ENCODE results near the gene LTBP1.

LTBP1 gene

DNA sequence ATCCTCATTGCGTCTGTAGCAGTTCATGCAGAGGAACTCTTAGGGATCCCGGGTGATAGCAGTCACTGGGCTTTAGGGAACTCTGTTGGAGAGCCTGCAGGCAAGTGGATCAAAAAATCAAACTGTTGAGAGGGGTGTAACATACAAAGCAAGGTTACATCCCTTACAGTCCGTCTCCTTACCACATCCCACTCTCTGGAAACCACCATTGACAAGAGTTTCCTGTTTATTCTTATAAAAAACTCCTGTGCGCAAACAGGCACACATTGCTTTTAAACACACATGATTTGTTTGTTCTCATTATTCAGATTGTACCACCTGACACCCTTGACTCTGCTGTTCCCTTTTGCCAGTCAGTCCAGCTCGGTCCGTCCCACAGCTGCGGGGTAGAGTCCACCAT, 137.7 kb downstream of the LTBP1 start:
- DNase-seq = no peak

DNA sequence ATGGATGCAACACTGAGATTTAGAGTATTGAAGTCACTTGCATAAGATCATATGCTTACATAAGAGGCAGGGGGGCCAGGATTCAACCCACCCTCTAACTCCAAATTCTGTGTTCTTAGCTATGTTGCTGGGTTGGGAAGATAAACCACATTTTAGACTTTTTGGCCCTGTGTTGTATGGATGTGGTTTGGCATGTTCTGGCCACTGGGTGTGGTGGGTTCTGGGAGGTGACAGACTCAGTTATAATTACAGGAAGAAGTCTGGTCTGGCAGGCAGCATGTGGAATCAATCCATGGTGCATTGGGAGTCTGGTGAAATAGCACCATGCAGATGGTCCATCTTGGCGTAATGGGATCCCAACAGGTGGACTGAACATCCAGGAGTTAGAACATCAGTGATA, 138.9 kb downstream of the LTBP1 start:
- no peak for DNase-seq

DNA sequence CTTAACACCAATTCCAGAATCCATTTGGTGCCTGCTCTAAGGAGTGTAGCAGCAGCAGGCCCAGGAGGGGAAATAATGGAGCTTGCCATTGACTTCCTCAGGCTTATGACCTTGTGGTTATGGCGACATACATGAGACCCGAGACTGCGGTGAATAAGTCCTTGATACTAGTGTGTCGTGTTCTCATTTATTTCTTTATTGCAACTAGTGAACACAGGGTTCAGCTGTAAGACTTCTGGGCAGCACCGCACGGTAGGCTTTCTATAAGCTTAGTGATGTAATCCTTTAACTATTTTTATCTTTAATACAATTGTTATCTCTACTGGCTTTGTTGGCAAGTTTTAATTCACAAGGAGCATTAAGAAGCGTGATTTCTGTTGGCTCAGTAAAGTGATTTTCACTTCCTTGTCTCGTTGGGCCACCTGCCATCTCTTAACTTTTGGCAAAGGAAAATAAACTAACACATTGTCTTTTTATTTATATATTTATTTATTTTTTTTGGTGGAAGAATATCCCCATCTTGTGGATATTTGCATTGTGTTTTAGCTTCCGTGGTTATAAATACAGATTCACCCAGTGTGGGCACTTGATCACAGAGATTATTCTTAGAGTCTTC, 139.8 kb downstream of the LTBP1 start:
- DNase-seq = no peak

DNA sequence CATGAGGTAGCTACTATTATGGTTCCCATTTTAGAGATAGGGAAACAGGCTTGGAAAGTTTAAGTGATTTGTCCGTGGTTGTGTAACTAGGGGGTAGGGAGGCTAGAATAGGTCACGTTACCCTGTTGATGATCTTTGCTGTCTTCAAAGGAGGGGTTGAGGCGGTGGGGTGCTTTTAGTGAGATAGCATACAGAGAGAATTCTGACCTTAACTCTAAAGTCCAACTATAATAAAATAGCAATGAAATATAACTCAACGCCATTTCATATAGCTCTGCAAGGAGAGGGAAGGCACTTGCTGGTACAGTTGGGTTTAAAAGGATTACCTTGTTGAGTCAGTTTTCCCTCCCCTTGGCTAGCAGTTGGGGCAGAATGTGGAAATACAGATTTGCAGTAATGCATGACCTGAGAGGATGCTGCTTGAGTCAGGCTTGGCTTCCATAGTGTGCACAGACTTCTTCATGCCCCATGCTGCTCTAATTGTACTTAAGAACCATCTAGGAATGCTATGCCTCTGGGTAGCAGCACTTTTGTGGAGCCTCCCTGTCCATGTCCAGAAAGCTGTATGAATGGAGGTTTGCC, 143.9 kb downstream of the LTBP1 start:
- DNase-seq = no peak

DNA sequence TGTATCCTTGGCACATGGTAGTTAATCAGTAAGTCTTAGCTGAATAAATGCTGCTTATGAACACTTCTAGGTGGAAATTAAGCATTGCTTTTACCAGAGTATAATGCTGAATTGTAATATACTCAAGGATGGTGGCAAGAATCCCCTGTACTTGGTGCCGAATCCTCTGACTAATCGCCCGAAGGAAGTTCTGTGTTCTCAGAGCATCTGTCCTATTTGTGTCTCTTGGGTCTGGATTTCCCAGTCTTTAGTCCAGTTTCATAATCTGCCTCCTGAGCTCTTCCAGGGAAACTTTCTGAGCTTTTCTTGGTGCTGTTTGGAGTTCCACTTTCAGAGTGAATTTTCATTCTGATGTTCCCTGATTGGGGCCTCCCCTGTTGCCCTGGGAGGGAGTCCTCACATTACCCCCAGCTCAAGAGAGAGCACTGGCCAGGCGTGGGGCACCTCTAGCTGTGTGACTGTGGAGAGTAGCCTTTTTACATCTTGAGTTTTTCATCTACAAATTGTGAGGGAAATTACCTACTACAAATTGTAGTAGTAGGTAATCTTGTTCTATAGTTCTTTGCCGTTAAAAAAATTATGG, 144.9 kb downstream of the LTBP1 start:
- DNase-seq = no peak

DNA sequence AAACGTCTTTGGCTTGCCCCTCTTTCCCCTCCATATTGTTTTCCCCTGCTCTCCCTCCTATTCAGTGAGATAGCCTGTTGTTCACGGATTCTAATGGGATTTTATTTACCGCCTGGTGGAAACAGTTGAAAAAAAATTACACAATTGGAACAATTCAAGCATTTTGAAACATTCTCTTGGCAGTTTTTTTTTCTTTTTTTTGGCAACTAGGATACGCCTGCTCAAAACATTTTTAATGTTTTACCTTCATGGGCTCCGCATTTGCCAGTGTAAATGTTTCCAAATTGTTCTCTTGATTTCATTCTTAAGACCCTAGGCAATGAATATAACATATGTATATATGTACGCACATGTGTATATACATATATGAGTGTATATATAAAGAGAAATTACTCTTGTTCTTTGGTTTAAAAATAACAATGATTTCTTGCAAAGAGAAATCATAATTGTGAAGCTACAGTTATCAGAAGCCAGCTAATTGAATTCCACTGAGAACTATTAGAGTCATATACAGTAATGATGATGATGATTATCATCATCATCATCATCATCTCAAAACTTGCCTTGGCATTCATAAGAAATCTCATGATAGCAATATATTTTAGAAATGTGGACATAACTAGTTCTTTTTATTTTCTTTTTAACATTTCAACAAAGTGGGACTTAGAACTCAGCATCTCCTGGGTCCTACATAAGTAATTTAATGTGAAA, 146.7 kb downstream of the LTBP1 start:
- no peak for DNase-seq

DNA sequence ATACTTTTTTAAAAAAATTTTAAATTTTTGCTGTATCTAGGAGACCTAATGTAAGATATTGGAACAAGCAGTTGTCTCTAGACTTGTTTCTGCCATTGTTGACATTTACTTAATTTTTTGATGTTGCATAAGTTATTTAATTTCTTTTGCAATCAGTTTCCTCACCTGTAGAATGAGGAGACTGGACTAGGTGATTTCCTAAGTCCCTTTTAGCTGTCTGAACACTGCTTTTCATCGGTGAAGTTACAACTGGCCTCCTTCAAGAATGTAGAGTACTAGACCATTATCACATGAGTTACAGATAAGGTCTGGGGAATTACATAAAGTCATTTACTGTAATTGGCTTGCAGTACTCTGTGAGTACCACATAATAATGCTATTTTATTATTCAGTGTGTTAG, 147.6 kb downstream of the LTBP1 start:
- no peak for DNase-seq

DNA sequence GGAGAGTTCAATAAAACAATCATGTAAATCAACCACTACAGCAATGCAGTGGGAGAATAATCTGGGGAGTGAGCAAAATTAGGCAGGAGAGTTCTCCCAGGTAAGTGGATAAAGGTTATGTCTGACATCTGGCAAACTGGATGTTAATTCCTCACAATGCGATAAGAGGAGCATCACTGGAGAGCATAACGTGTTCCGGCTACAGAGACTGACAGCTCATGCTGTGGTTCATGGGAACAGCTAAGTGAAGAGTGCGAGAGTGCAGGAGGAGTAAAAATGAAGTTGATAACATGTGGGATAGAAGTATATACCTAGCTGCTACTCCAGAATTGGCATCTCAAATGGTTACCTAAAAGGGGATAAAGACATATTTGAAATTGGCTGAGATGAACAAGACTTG, 153.2 kb downstream of the LTBP1 start:
- no peak for DNase-seq

DNA sequence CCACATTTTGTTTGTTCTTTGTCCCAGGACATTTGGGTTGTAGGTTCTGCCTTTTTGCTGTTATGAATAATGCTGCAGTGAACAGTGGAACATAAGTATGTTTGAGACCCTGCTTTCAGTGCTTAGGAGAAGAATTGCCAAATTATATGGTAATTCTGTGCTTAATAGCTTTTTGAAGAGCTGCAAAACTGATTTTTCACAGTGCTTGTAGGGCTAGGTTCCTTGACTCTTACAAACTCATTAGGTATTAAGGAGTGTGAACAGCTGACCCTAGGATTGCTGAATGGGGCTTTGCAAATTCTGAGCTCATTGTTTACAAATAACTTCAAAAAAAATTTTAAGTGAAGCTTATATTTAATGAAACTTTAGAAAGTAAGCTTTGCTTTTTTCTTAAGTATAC, 154.2 kb downstream of the LTBP1 start:
- DNase-seq = no peak

DNA sequence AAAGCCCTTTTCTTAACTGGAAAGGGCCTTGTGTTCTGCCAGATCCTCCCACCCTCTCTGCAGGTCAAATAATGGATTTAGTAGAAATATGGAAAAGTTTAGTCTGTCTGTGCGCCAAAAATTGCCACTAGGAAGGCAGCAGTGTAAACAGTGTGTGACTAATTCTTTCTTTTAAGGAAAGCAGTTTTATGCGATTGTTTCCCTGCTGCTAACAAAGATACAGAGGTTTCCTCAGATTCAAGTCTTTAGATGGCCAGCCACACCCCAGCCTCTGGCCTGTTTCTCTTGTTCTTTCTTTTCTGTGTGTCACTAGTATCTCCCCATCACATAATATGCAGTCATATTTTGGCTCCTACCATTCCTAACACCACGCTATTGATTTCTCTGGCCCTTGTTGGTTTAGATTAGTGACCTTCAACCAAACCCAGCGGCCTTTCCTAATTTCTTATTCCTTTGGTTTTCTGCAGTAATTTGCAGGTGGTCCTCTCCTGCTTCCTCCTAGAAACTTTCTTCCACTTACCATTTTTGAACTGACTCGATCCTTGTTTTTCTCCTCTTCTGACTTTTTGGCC, 157.4 kb downstream of the LTBP1 start:
- DNase-seq = no peak

DNA sequence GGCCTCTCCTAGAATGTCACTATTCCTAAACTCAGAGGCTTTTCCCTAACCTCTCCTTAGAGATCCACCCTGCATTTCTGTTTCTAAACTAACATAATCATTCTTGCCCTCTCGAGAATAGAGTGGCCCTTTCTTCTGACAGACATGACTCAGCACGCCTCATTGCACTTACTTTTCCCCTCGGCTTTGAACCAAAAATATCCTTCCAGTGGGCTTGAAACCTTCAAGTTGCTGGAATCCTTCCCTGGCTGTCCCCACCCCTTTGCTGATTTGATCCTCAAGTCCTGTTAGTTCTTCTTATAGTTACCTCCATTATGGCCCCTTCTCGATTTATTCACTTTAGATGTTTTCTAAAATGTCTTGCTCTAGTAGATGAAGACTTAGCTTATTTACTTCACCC, 158.0 kb downstream of the LTBP1 start:
- no peak for DNase-seq

DNA sequence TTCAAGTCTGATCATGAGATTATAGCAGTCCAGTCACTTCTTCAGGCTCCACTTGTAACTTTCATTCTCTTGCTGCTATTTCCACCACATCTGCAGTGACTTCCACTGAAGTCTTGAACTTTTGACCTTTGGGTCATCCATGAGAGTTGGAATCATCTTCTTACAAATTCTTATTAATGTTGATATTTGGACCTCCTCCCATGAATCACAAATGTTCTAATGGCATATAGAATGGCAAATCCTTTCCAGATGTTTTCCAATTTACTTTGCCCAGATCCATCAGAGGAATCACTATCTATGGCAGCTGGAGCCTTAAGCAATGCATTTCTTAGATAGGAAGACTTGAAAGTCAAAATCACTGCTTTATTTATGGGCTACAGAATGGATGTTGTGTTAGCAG, 159.4 kb downstream of the LTBP1 start:
- DNase-seq = no peak

DNA sequence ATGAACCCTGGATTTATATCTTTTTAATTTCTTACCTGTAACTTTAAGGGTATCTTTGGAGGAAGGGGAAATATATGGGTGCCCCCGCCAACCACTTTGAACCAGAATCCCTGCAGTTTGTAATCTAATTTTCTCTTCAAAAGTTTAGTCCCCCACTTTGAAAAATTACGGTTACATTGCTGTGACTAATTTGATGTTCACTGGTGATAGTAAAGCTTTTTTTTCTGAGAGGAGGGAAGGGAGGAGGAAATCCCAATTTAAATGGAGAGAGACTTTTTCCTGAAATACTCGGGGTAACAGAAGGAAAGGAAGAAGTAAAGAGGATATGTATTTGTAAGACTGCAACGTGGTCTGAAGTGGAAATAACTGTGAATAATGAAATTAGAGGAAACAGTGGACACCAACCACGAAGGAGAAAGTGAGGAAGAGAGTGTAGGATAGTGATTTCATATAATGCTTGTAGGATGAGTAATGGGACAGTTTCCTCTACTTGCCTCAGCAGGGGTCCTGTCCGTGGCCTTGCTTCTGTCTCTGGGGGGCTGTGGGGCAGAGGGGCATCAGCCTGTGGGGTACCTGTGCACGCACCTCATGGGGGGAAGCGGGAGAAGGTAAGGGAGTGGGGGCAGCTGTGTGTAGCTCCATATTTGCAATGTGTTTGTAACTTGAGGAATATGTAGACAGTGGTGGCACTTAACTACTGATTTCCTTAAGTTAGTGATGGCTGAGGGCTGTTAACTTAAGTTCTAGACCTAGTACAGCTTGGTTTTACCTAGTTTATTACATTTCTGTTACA, 161.1 kb downstream of the LTBP1 start:
- no peak for DNase-seq

DNA sequence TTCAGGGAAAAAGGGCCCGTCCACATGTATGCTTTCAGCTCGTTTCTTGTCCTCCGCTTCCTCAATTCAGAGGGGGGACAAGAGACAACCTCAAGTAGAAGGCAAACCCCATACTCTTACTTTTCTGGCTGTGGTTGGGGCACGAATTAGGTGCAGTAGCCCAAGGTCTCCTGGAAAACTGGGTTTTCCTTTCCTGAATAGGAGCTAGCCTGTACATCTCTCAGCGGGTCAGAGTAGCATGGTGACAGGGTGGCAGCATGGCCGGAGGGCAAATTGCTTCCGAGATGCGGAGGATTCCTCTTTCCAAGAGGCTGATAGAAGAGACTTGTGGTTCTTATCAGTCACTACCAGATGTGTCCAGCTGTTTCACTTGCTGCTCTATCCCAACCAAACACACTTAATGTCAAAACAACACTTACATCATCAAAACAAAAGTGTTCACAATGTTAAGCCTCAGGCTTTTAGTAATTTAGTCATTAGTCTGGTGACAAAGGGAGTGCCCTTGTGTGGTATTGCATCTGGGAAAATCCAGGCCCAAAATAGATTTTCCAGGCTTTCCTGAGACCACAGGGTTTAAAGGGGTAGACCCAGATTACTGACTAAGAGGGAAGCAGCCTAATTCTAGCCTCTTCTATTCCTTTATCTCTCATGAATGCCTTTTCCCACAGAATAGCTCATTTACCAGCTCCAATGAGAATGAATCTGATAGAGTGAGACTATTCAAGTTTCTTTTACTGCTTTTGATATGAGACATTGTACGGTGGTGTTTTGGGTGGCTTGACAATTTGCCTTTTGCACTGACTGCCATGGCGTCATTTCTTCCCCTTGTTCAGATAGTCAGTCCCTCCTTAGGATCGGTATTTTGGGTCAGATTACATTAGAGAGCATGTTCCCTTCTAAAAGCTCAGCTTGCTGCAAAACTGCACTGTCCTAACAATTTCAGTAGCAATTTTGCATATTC, 162.0 kb downstream of the LTBP1 start:
- no peak for DNase-seq

DNA sequence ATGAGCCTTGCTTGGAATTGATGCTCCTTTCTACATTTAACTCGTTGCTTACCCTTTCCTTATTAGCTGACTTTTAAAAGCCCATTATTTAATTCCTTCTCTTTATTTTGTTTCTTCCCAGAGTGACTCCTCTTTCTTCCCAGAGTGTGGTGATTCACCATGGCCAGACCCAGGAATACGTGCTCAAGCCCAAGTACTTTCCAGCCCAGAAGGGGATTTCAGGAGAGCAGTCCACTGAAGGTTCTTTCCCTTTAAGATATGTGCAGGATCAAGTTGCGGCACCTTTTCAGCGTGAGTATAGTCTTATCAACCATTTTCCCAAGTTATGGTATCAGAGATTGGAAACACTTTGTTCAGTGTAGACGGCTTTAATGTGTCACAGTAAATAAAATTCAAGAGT, 163.7 kb downstream of the LTBP1 start:
- DNase-seq = no peak

DNA sequence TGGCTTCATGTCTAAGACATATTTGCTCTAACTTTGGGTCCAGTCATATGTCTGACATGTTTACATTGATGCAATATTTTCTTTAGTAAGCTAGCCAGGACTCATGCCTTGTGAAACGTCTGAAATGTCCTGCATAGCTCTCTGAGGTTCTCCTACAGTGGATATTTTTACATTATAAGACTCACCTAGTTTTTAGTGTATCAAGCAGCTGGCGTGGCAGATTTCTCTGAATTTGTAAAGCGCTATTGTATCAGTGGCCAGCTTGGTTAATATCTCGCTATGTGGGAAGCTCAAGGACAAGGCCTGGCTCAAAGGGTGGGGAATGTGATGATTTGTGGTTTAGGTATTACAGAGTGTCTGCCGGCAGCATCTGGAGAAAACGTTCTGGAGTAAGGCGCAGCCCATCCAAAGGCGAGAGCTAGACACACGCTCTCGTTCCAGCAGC, 164.3 kb downstream of the LTBP1 start:
- DNase-seq = no peak

DNA sequence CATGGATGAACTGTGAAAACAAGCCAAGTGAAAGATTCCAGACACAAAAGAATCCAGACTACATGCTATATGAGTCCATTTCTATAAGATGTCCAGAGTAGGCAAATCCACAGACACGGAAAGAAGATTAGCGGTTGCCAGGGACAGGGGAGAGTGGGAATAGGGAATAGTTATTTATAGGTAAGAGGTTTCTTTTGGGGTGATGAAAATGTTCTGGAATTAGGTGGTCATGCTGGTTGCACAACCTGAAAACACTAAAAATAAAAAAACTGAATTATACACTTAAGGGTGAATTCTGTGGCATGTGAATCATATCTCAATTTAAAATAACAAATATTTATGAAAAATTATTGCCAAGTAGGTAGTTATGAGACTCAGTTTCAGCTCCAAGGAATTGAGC, 168.4 kb downstream of the LTBP1 start:
- DNase-seq = no peak

DNA sequence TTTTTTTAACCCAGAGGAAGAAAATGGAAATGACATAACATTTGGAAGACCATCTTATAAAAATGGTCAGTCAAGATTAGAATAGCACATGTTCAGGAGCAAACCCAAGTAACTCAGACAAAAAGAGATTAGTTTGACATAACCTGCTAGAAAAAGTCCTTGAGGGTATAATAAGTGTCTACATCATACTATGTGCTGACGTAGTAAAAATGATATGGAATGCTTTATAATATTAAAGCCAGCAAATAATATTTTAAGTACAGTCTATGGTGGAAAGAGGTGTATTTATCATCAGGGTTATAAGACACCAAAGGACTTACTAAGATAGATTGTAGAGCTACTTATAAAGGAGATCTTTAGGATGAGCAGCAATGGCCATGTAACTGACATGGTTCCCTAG, 169.0 kb downstream of the LTBP1 start:
- DNase-seq = no peak

DNA sequence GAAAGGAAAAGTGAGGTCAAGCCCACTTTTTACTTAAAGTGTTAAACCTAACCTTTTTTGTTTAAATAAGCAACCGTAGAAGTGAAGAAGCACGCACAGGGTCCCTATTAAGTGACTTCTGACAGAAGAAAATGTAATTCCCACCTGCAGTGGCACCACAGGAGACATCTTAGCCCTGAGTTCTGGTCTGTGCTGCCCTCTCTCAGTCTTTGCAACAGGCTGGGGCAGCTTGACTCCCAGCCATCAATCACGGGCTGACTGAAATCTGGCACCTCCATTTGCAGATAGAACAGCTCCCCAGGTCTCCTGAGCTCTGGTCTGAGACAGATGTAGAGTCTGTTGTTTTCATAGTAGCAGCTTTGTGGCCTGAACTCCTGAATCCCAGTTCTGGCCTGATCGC, 170.0 kb downstream of the LTBP1 start:
- no peak for DNase-seq

DNA sequence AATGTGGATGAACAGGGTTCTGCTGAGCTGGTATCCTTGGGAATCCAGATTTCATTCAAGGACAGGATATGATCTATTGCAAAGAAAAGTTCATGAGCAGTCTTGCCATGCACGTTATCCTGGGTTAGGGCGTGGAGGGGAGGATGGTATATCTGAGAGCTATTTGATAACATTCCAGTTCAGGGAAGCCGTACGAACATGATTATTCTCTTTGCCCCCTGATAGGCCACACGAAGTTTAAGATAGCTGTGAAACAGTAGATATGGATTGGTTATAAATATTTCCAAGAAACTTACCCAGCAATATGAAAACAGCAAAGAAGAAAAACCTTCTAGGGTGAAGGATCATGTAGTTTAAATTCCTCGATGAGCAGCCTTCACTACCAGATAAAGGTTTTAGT, 171.9 kb downstream of the LTBP1 start:
- DNase-seq = no peak

DNA sequence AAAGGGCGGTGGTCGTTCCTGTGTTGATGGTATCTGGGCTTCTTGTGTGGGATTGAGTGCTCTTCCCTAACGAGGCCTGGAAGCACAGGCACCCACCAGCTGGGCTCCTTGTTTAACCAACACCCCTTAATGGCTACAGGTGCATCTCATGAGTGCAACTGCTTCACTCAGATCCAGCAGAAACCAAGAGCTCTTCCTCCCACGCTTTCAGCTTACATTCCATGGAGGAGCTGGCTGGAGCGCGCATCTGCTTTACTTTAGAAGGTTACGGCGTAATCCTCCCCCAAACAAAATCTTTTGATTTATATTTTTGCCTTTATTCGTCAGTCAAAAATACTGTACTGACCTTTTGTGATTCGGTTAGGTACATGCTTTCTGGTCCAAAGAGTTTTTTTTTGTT, 174.7 kb downstream of the LTBP1 start:
- no peak for DNase-seq

DNA sequence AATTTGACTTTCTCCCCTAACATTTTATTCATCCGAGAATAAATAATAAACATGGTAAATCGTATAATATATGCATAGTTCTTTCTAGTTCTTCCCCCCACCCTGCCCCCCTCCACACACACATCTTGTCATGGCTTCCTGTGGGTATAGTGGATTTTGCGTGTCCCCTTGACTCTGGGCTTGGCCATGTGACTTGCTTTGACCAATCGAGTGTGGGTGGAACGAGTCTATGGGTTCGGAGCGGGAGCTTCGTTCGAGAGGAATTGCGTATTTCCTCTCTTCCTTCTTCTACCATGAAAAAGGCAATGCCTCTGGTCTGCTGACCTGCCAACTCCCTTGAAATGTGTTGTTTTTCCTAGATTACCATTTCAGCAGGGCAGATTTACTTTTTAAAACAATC, 175.2 kb downstream of the LTBP1 start:
- no peak for DNase-seq
